Measurements from ENCODE around the gene CAPN14.

CAPN14 gene

GRCh38 chr2:31217465-31218200 is at the start of gene CAPN14:
TSS of gene CAPN14 (minus strand) at chr2:31217515. CDS start at chr2:31205447, 12,068 bp downstream.
- no peak for DNase-seq (ENCODE audit: low read depth in 2 of 2, low spot score in 1 of 2)

- DNase-seq (ENCODE audit: low read depth in 2 of 2, low spot score in 1 of 2): no peak
These were observed 49.5 kb upstream of the CAPN14 start for GRCh38 chr2:31266804-31267203.

DNA sequence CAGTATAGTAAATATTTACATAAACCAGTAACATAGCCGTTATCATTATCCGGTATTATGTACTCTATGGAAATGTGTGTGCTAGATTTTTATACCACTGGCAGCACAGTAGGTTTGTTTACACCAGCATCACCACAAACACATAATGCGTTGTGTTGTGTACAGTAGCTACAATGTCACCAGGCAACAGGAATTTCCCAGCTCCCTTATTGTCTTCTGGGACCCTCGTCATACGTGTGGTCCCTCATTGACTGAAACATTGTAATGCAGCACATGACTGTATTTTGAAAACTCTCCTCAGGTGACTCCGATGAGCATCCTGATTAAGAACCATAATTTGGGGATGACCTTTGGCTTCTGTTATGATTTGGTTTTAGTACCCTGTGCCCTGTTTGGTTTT is 47.9 kb upstream of the CAPN14 start:
- no peak for DNase-seq (ENCODE audit: low read depth in 2 of 2, low spot score in 1 of 2)

DNA sequence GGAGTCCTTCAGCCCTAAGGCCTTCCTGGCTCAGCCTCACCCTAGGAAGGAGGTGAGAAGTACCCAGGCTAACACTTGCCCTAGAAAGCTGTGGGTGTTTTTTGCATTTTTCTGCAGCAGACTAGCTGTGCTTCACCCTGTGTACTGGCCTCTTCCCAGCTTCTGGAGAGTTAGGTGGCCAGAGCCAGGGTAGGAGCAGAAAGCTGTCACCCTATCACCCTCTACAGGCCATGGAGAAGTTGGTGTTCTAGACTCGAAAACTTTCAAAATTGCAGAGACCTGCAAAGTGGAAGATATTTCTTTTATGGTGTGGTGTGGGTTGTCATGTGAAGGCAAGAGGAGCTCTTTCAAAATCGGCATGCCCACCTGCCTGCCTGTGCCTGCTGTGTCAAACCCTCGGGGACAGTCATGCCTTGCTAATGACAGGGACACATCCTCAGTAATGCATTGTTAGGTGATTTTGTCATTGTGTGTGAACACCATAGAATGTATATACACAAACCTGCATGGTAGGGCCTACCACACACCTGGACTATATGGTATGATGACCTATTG is 46.4 kb upstream of the CAPN14 start:
- no peak for DNase-seq (ENCODE audit: low read depth in 2 of 2, low spot score in 1 of 2)

- no peak for DNase-seq (ENCODE audit: low read depth in 2 of 2, low spot score in 1 of 2)
These were observed 43.6 kb upstream of the CAPN14 start for GRCh38 chr2:31260870-31261269.

- DNase-seq (ENCODE audit: low read depth in 2 of 2, low spot score in 1 of 2): no peak
These were observed 41.8 kb upstream of the CAPN14 start for GRCh38 chr2:31259075-31259474.

GRCh38 chr2:31258351-31258750 is 41.0 kb upstream of the CAPN14 start:
- no peak for DNase-seq (ENCODE audit: low read depth in 2 of 2, low spot score in 1 of 2)

- DNase-seq (ENCODE audit: low read depth in 2 of 2, low spot score in 1 of 2): no peak
These were observed 39.5 kb upstream of the CAPN14 start for GRCh38 chr2:31256611-31257382.

GRCh38 chr2:31255911-31256571 is 38.7 kb upstream of the CAPN14 start:
- no peak for DNase-seq (ENCODE audit: low read depth in 2 of 2, low spot score in 1 of 2)

- DNase-seq (ENCODE audit: low read depth in 2 of 2, low spot score in 1 of 2): no peak
These were observed 37.2 kb upstream of the CAPN14 start for GRCh38 chr2:31254237-31255203.

DNA sequence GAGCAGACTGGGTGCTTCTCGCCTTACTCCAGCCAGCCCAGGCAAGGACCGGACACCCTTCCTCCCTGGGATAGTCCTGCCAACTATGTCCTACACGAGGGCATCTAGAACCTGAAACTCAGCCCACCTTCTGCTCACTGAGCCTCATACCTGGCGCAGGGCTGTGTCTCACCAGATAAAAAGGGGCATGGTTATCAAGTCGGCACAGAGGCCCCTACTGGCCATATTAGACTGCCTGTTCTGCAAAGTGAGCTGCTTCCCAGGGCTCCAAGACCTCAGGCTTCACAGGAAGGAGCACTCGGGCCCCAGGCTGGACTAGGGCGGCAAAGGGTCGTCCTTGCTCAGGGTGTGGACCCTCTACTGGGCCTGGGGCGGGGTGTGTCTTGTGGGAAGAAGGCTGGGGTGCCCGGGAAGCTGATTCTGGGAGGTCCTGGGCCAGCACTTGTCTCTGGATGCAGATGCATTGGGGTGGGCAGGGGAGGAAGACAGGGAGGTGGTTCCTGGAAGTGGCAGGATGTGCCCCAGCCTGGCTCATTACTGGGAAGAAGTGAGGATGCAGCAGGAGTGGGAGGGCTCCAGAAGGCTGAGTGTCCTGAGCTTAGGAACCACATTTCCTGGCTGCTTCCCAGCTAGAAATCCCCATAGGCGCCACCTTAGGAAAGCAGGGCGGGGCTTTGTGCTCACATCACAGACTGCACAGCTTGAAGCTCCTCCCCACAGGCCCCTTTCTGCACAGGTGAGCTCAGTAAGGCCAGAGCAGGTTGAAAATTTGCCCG is 36.2 kb upstream of the CAPN14 start:
- DNase-seq (ENCODE audit: low read depth in 2 of 2, low spot score in 1 of 2): no peak

- DNase-seq (ENCODE audit: low read depth in 2 of 2, low spot score in 1 of 2): no peak
These were observed 34.5 kb upstream of the CAPN14 start for GRCh38 chr2:31251851-31252250.

- DNase-seq (ENCODE audit: low read depth in 2 of 2, low spot score in 1 of 2): no peak
These were observed 33.7 kb upstream of the CAPN14 start for GRCh38 chr2:31251018-31251417.

DNA sequence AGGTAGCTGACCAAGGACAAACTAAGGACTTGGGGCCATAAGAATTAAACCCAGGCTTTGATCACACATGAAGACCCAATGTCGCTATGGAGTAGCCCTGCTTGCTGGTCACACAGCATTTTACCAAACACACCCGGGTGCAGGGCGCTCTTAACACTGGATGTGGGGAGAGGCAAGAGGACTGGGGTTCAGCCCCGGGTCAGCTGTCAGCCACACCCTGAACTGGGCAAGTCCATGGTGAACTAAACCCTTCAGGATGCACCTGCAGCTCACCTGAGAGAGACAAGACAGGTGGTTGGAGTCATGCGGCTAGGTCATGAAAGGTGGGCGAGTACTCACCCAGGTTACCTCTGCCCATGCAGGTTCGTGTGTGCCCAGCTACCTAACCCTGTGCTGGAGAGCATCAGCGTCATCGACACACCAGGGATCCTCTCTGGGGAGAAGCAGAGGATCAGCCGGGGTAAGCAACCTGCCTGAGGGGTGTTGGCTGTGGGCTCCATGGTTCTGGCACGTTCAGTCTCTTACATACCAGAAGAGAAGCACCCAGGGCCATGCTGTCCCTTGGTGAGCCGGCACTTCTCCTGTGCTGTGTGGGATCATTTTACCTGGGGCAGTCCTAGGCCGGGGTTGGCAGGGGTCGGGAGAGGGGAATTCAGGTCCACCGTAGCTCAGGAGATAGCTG is 31.8 kb upstream of the CAPN14 start:
- no peak for DNase-seq (ENCODE audit: low read depth in 2 of 2, low spot score in 1 of 2)

DNA sequence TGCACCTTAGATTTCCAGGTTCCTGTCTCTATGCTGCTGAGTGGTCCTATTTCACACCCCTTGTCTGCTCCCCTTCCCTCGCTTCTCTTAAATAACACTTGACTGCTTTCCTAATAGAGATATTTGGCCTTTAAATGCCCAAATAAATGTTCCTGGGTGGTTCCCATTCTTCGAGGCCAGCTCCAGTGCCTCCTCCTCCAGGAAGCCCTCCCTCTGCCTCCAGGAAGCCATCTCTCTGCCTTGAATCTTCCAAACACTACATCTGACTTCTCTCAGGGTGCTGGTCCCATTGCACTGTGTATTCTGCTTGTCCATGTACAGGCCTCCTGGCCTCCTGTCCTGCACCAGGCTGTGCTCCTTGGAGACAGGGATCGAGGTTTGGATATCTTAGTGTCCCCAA is 30.8 kb upstream of the CAPN14 start:
- DNase-seq (ENCODE audit: low read depth in 2 of 2, low spot score in 1 of 2): no peak

DNA sequence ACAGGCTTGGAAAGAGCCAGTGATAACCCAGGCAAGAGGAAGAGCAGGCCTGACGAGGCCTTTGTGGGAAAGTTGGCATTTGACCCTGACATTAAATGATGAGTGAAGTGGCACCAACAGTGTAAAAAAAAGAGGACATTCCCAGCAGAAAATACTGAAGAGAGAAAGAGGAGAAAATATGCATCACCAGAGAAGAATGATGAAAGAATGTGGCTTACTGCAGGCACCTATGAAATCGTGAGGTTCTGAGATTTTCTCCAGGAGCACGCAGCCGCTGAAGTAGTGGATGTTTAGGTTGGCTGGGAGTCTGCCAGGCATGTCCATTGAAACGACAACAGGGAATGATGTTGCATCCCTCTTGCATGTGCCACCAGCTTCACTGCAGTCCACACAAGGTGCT is 30.4 kb upstream of the CAPN14 start:
- no peak for DNase-seq (ENCODE audit: low read depth in 2 of 2, low spot score in 1 of 2)

- no peak for DNase-seq (ENCODE audit: low read depth in 2 of 2, low spot score in 1 of 2)
These were observed 29.0 kb upstream of the CAPN14 start for GRCh38 chr2:31246184-31246852.

GRCh38 chr2:31244101-31244500 is 26.8 kb upstream of the CAPN14 start:
- DNase-seq (ENCODE audit: low read depth in 2 of 2, low spot score in 1 of 2): no peak

GRCh38 chr2:31243053-31243452 is 25.7 kb upstream of the CAPN14 start:
- DNase-seq (ENCODE audit: low read depth in 2 of 2, low spot score in 1 of 2): no peak

All from stimulated activated CD8-positive, alpha-beta memory T cell treated with anti-CD3 and anti-CD28 coated beads, Interleukin-4, amount 100 ng/mL, for 4 hours (primary cell).